Measurements from ENCODE around the gene CHKA.

GRCh38 chr11:68051191-68052136 lies 69.7 kb downstream of the CHKA start:
- TF ChIP-seq POLR2AphosphoS5 (IDR thresholded peaks at IDR 0.05; ENCODE audit: low read depth, low read length) (no peak), REST (IDR thresholded peaks at IDR 0.05; ENCODE audit: insufficient read depth in 1 of 2, low read depth in 2 of 2, low read length in 1 of 2) (no peak), SIN3A (IDR thresholded peaks at IDR 0.05; ENCODE audit: borderline replicate concordance, insufficient read depth, low read depth, low read length) (no peak)
- TF ChIP-seq, protein P1, sequence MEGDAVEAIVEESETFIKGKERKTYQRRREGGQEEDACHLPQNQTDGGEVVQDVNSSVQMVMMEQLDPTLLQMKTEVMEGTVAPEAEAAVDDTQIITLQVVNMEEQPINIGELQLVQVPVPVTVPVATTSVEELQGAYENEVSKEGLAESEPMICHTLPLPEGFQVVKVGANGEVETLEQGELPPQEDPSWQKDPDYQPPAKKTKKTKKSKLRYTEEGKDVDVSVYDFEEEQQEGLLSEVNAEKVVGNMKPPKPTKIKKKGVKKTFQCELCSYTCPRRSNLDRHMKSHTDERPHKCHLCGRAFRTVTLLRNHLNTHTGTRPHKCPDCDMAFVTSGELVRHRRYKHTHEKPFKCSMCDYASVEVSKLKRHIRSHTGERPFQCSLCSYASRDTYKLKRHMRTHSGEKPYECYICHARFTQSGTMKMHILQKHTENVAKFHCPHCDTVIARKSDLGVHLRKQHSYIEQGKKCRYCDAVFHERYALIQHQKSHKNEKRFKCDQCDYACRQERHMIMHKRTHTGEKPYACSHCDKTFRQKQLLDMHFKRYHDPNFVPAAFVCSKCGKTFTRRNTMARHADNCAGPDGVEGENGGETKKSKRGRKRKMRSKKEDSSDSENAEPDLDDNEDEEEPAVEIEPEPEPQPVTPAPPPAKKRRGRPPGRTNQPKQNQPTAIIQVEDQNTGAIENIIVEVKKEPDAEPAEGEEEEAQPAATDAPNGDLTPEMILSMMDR (IDR thresholded peaks at IDR 0.05) = no peak

Data from Panc1 (cell line).